HG03571 (cell line): ENCODE measurements around the gene CARD18.
"Not testable (repeated sequence)": the region's sequence is repeated elsewhere in the genome, so short reads cannot be mapped to it uniquely, and the experiment has no call there.

ENCODE experiments used
- ATAC-seq: cut with Tn5 transposase; IDR thresholded peaks from one replicate; pipeline ENCODE4 v1.9.1; 2021; ENCODE audit not compliant: unreplicated experiment

Gene CARD18

DNA sequence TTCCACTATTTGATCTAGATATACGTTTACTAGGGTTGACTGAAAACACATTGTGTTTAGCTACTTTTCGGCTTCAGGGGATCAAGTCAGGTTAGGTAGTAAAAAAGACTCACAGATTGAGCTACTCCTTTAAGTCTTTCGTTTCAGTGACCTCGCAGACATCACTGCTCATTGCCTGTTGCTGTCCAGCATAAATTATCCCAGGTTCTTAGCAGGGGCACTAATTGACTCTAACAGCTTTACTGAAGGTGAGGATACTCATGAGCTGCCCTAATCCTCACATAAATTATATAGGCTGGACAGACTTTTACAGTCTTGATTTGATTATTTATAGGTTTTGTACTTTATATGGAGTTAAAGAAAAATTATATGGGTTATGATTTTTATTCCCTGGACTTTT is 3.7 kb downstream of the CARD18 start:
- no peak for ATAC-seq

DNA sequence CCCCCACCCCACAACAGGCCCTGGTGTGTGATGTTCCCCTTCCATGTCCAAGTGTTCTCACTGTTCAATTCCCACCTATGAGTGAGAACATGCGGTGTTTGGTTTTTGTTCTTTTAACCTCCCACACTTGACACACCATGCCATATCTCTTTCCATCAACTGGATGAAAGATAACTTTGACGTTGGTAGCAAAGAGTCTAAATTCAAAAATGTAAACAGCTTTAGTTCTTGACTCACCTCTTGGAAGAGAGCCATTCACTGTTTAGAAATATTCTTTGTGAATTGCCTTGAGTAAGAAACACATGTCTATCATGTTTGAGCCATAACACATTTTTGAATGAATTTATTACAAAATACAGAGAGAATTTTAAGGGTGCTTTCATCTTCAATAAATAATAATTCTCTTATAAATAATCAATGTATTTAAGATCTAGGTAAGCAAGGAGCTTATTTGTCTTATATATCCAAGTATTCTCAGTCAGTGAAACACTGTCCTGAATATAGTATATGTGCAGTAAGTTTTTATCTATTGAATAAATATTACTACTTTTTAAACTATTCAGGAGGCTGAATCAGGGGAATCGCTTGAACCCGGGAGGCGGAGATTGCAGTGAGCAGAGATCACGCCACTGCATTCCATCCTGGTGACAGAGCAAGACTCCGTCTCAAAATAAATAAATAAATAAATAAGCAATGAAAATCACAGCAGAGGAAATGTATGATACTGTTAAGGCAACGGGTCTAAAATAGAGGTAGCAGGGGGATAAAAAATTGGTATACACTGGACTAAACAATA is 6.7 kb downstream of the CARD18 start:
- no peak for ATAC-seq

DNA sequence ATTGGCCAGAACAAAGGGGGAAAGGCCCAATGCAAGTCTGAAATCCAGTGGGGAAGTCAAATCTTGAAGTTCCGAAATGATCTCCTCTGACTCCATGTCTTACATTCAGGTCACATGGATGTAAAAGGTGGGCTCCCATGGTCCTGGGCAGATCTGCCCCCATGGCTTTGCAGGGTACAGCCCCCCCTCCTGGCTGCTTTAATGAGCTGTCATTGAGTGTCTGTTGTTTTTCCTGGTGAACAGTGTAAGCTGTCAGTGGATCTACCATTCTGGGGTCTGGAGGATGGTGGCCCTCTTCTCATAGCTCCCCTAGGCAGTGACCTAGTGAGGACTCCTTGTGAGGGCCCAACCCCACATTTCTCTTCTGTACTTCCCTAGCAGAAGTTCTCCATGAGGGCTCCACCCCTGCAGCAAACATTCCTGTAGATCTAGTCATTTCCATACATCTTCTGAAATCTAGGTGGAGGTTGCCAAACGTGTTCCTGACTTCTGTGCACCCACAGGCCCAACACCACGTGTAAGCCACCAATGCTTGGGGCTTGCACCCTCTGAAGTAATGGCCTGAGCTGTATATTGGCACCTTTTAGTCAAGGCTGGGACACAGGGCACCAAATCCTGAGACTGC is 9.3 kb downstream of the CARD18 start:
- ATAC-seq, result no peak

DNA sequence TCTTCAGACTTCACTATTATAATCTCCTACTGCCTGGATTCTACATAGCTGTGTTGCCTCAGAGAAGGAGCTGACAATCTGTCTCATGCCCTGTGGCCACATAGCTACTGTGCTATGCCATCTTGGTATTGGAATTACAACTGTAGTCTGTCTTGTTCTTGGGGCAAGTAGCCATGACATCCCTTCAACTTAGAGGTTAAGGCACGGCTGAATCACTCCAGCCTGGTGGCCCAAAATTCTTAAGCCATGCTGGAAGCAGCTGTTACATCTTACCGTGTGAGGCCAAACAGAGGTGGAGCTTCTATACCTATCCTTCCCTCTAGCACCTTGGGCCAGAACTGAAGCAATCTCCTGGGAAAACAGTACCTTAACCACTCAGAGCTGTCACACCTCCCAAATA is 14.8 kb downstream of the CARD18 start:
- ATAC-seq, result no peak

DNA sequence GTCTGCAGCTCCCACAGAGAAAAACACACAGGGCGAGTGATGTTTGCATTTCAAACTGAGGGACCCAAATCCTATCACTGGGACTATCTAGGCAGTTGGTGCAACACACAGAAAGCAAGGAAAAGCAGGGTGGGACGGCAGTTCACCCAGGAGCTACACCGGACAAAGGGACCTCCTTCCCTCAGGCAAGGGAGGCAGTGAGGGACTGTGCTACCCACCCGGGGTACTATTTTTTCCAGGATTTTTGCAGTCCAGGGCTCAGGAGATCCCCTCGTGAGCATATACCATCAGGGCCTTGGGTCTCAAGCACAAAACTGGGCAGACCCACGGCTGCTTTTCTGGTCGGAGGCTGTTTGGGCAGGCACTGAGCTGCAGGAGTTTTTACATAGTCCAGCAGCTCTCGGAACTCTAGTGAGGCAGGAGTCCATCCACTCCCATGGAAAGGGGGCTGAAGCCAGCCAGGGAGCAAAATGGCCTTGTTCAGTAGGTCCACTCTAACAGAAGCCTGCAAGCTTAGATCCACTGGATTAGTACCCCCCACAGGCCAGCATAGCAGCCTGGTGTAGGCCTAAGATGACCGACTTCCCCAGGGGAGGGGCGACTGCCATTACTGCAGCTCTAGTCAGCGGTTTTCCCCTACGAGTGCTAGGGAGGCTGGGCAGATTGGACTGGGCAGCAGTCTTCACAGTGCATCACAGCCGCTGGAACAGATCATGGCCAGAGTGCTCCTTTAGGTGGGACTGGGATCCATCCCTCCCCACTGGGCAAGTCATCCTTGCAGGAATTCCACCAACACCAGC is 28.2 kb downstream of the CARD18 start:
- ATAC-seq, result no peak

DNA sequence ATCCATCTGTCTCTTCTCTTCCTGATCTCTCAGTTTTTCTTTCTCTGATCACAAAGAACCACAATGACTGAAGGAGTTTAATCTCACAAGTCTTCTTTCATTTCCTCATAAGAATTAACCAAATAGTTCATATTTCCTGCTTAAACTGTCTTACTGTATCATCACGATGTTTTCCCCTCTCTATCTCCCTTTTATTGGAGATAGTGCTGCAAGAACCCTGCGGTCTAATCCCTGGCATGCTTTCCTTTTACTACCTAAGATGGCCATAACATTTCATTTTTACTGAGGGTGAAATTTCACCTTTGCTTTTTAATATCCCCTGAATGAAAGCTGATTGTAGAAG is 28.9 kb downstream of the CARD18 start:
- no peak for ATAC-seq

DNA sequence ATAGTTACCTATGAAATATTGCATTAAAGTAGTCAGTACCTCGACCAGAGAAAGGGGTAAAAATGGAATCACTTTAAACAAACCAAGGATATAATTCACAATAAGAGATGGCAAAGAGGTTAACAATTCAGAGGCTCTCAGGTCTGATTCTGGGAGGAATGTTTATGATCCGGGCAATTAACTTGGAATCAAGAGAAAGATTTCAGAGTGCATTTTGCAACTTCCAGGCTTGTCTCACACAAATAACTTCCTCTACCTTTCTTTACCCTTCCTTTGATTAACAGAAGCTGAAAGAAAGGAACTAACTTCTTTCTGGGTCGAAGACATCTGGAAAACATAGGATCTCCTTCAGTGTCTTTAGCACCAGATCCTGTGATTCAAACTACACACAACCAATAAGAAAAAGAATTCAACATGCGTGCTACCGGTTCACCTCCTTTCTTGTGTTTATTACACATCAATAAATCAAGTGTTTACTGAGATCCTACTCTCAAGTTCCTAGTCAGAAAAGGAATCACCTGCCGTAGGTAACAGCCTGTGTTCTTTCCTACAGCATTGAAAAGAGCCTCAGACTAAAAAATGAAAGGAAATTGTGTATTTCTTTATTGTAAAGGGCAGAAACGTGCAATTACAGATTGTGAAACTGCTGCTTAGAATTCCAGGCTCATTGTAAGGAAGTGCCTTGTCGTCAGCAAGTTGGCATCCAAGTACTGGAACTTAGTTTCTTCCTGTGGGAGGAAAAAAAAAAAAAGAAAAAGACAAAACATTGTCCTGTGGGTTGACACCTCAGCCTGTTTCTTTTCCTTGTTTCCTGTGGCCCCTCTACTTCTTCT is 29.5 kb downstream of the CARD18 start:
- ATAC-seq, result no peak

DNA sequence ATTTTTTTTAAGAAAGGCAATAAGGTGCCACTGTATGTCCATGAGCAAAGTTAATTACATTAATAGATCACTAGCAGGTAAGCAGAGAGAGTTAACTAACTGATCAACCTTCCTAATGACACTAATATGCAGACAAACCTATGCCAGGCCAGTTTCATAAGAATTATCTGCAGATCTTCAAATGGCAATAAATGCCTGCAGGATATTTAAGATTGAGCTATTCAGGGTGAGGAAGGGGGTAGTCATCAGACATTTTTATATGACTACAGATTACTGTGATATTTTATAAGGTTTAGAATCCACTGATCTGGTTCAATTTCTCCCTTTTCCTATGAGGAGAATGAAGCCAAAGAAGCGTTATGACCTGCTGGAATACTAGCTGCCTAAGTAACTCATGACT is 30.2 kb downstream of the CARD18 start:
- no peak for ATAC-seq

DNA sequence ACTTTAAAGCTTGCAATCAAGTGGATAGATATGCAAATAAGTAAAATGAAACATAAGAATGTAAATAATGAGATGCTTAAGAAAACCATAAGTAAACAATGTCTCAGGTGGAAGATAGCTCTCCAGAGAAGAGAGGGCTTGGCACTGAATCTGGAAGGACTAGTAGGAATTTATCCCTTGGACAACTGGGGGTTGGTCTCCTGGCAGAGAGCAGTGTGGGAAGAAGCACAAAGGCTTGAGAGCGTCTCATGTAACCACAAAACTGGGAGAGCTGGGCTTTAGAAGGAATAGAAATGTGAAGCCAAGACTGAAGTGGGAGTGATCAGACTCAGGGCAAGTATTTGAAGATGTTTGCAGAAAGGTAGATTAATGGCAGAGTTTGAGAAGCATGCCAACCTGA is 31.3 kb downstream of the CARD18 start:
- no peak for ATAC-seq

DNA sequence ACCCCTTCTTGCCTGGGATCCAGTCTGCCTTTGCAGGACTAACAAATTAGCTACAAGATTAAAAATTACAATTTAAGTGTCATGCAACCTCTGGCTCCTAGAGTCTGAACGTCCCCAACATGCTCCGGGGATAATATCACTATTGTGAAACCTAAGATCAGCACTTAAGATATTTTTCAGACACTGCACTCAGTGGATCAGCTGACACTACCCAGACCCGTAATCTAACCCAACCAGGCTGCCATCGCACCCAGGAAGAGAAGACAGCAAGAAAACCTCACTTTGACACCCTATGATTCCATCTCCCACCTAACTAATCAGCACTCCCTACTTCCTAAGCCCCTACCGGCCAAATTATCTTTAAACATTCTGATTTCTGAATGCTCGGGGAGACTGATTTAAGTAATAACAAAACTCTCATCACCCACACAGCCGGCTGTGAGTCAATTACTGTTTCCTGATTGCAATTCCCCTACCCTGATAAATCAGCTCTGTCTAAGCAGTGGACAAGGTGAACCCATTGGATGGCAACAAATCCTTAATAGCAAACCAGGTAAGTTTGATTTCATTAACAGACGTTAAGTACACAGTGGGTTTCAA is 32.2 kb downstream of the CARD18 start:
- ATAC-seq, result not testable (repeated sequence)

DNA sequence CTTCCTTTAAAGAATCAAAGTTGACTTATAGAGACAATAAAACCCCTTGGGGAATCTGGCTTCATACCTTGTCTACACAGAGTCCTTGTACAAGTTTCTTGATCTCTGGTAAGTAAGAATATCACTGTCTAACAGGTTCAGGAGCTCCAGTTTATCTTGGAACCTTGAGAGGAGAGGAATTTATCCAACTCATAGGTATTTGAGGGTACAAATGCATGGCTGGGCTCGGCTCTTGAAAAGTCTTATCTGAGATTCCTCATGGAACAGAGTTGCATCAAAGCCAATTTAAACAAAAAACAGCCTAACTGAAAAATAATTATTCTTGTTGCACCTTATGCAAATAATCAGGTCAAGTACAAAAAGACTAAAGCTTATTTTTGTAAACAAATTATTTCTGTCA is 33.4 kb downstream of the CARD18 start:
- ATAC-seq, result no peak

DNA sequence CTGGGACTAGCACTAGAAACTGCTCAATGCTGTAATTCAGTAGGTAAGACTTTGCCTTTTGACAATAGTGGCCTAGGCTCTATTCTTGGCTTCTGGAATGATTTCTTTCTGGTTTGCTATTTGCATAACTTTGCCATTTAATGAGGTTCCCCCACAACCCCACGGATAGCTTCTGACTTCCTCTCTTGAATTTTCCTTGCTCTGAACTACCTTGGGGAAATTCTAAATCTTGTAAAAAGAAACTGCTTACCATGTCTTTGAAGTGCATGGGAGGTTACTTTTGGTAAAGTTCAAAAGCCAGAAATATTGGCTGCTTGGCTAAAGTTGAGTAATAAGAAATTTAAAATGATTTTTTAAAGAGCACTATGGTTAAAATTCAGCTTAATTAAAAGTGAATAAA is 35.3 kb downstream of the CARD18 start:
- no peak for ATAC-seq

DNA sequence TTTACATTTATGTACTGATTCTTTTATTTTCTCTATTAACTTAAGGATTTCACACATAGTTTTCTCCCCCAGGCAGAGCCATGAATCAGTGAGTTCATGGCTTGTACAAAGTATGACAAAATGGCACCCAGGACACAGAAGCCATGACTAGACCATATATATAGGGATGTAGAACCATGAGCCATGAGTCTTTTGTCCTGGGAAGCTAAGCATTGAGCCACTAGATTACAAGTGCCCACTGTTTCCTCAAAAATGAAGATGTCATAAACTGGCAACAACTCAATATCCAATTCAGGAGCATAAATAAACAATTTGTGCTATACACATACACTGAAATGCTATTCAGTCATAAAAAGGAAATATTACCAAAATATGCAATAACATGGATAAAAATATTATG is 36.2 kb downstream of the CARD18 start:
- no peak for ATAC-seq

DNA sequence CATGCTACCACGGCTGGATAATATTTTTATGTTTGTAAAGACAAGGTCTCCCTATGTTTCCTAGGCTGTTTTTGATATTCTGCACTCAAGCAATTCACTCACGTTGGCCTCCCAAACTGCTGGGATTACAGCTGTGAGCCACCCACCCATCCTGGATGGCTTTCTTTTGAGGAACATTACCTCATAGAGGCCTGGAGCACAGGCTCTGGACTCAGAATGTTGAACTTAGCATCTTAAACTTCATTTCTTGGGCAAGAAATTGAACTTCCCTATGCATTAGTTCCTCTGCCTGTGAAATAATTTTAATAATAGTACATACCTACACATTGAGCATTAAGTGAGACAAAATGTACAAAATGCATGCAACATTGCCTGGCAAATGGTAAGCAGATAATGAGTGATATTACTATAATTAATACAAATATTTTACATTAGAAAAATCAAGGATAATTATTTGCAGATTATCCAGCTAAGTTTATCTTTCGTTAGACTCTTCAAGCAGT is 37.4 kb downstream of the CARD18 start:
- not testable (repeated sequence) for ATAC-seq

DNA sequence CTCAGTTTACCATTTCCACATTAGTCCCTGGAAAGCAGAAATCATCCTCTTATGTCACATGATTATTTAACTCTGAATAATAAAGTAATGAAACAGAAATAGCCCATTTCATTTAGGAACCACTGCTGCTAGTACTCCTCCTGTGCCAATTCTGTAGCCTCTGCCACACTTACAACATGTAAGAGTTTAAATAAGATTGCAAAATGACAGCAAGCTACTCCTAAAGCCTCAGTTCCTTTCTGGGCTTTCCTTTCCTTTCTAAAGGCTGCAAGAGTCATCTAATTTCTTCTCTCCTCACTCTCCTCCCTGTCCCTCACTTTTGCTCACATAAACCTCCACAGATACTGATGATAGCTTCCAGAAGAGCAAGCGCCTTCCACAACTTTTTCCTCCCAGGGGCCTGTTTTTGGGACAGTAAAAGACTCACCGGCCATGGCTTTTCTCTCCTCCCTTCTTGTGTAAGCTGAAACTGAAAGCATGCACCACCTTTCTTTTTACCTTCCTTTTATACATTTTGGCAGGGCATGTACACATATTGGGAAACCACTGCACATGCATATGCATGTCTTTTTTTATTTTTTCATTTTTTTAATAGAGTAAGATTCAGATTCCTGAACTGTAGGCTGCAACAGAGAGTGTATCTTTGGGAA is 38.5 kb downstream of the CARD18 start:
- no peak for ATAC-seq

DNA sequence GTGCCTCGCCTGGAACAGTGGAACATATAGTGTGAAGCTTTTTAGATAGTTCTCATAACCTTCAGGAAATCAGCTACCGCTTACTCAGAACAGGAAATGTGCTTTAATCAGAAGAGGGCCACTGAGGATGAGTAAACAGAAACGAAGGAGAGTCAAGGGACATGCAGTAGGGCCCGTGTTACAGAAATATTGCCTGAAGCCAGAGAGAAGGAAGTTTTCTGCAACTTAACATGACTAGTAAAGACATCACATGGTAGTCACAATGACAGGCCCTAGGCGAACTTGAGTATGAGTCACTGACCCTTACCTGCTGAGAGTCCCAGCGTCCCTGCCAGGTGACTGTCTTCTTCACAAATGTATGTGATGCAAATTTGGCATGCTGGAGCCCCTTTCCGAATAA is 39.4 kb downstream of the CARD18 start:
- ATAC-seq, result no peak

DNA sequence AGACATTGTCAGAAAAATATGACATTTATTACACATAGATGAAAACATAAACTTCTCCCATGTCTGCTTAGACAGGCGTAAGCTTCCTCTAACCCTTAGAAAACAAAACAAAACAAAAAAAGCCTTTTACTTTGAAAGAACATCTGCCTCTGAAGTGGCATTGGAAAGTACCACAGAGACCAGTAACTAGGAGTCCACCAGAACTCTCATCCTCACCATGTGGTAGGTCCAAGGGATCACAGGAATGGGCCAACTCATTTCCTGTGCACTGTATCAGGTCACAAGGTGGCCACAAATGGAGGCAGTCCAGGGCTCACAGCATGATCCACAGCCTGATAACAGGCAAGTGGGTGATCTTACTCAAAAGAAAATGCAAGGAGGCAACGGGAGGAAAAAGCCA is 40.0 kb downstream of the CARD18 start:
- not testable (repeated sequence) for ATAC-seq

DNA sequence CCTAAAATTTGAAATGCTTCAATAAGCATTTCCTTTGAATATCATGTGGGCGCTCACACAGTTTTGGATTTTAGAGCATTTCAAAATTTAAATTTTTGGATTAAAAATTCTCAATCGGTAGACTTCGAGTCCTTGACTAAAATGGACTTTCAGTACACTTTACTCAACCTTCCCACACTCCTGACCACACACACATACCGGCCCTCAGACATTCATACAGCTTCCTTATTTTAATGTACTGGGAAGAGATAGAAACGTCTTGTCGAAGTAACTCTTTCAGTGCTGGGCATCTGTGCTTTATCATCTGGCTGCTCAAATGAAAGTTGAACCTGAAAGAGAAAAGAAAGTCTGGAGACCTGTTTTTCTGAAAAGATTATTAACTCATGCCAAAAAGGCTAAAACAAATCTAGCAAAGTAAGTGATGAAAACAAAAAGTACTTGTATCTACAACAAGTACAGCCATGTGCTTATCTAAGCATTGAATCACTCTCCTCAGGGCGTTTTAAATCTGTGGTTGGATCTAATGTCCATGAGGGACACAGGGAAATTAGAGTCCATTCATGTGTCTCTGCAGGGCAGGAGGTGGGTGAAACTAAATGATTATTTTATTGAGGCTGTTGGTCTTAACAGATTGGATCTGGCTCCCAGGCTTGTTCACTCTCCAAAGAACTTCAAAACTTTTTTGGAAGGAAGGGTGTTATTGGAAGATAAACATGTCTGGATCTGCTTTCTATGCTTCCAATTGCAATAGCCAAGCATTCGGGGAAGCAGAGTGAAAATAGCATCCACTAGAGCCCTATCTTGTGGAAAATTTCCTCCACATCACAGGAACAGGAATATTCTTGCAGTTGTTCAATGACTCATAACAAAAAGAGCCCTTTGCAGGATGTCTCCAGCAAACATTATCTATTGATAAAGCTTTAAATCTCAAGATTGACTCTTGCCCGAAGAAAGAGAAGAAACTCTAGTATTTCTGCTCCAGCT is 47.0 kb downstream of the CARD18 start:
- ATAC-seq, result no peak
